SU-DHL-6 (cell line): ENCODE measurements around the gene SCN5A.

Source experiments
- H2AFZ ChIP-seq: fragments of 200-600 bp; sonication (generic); 2 replicates; pipeline ENCODE4 v1.6.1; 2014; ENCODE audit warnings: low read depth, mild to moderate bottlenecking, moderate library complexity, mixed read lengths, antibody characterized with exemption, low read length; ENCODE audit not compliant: severe bottlenecking
- H3F3A ChIP-seq: fragments of 200-600 bp; shearing (Covaris generic); 2 replicates; pipeline ENCODE4 v1.6.0; 2016; ENCODE audit warnings: antibody characterized with exemption, mild to moderate bottlenecking; ENCODE audit not compliant: insufficient read depth
- H3K27ac ChIP-seq: fragments of 200-600 bp; sonication (generic); 2 replicates; pipeline ENCODE4 v1.5.1; 2016; ENCODE audit warnings: low read depth, mild to moderate bottlenecking, low read length, moderate library complexity, mixed read lengths
- H3K27me3 ChIP-seq: fragments of 200-600 bp; sonication (generic), shearing (Covaris generic); 2 replicates; pipeline ENCODE4 v1.6.0; 2014; ENCODE audit warnings: mild to moderate bottlenecking, low read length
- H3K36me3 ChIP-seq: fragments of 200-600 bp; sonication (generic); 2 replicates; pipeline ENCODE4 v1.6.1; 2014; ENCODE audit warnings: mild to moderate bottlenecking, low read length, mixed read lengths
- H3K4me2 ChIP-seq: fragments of 300-600, 200-600 bp; shearing (Covaris generic), sonication (generic); 2 replicates; pipeline ENCODE4 v1.6.0; 2014; ENCODE audit warnings: low read length, low read depth, mild to moderate bottlenecking; ENCODE audit not compliant: poor library complexity, severe bottlenecking
- H3K4me3 ChIP-seq: fragments of 200-600 bp; sonication (generic); 2 replicates; pipeline ENCODE4 v1.5.1; 2014; ENCODE audit warnings: antibody characterized with exemption, low read length, mild to moderate bottlenecking, mixed read lengths; ENCODE audit not compliant: insufficient read depth, poor library complexity, severe bottlenecking
- H3K79me2 ChIP-seq: fragments of 200-600 bp; sonication (generic); 2 replicates; pipeline ENCODE4 v1.6.1; 2014; ENCODE audit warnings: mild to moderate bottlenecking, low read length, moderate library complexity; ENCODE audit not compliant: insufficient read depth
- H3K9ac ChIP-seq: fragments of 200-600 bp; sonication (generic); 2 replicates; pipeline ENCODE4 v1.7.0; 2014; ENCODE audit warnings: mild to moderate bottlenecking, low read length
- H3K9me2 ChIP-seq: fragments of 200-600 bp; sonication (generic); replicated peaks from 2 replicates; pipeline ENCODE4 v1.6.1; 2014; ENCODE audit warnings: low read length; ENCODE audit not compliant: insufficient read depth
- H3K9me3 ChIP-seq: fragments of 200-600 bp; sonication (generic); 2 replicates; pipeline ENCODE4 v1.6.1; 2014; ENCODE audit warnings: low read length, mixed read lengths; ENCODE audit not compliant: insufficient read depth
- H4K20me1 ChIP-seq: fragments of 200-600 bp; sonication (generic); 2 replicates; pipeline ENCODE4 v1.6.1; 2014; ENCODE audit warnings: low read depth, mild to moderate bottlenecking, antibody characterized with exemption, low read length, moderate library complexity, mixed read lengths
- EZH2phosphoT487 ChIP-seq: fragments of 200-600 bp; sonication (generic), shearing (Covaris generic); conservative IDR thresholded peaks from 2 replicates; pipeline ENCODE4 v1.6.1; 2018; ENCODE audit warnings: mild to moderate bottlenecking, antibody characterized with exemption, low read length, moderate library complexity, mixed read lengths
- TF ChIP-seq, protein P1 (sequence below): fragments of 200-600 bp; sonication (generic); IDR thresholded peaks from one replicate; pipeline ENCODE4 v1.5.1; 2017; ENCODE audit warnings: antibody characterized with exemption, mild to moderate bottlenecking, low read length, moderate library complexity; ENCODE audit not compliant: insufficient read depth, poor library complexity, severe bottlenecking

Gene SCN5A

DNA sequence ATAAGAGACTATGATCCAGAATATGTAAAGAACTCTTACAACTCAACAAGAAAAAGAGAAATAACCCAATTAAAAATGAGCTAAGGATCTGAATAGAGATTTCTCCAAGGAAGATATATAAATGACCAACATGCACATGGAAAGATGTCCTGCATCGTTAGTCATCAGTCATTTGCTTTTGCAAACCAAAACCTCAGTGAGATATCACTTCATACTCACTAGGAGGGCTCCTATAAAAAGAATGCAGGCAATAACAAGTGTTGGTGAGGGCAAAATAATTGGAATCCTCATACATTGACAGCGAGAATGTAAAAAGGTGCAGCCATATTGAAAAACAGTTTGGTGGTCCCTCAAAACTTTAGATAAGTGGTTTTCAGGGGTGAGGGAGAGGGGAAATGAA, 96.4 kb downstream of the SCN5A start:
- Histone ChIP-seq H3K9ac (no peak overlapping the region), H3K9me2 (no peaks in the 10 kb centered on the region), H4K20me1 (no peaks in the 10 kb centered on the region), H3K9me3 (no peaks in the 10 kb centered on the region), H3K27me3 (no peaks in the 10 kb centered on the region), H3K4me3 (no peak overlapping the region), H3K79me2 (no peaks in the 10 kb centered on the region), H3K27ac (no peak overlapping the region), H2AFZ (no peak overlapping the region), H3F3A (no peaks in the 10 kb centered on the region), H3K4me2 (no peak overlapping the region), H3K36me3 (no peaks in the 10 kb centered on the region)
- no peak for TF ChIP-seq EZH2phosphoT487
- TF ChIP-seq, protein P1, sequence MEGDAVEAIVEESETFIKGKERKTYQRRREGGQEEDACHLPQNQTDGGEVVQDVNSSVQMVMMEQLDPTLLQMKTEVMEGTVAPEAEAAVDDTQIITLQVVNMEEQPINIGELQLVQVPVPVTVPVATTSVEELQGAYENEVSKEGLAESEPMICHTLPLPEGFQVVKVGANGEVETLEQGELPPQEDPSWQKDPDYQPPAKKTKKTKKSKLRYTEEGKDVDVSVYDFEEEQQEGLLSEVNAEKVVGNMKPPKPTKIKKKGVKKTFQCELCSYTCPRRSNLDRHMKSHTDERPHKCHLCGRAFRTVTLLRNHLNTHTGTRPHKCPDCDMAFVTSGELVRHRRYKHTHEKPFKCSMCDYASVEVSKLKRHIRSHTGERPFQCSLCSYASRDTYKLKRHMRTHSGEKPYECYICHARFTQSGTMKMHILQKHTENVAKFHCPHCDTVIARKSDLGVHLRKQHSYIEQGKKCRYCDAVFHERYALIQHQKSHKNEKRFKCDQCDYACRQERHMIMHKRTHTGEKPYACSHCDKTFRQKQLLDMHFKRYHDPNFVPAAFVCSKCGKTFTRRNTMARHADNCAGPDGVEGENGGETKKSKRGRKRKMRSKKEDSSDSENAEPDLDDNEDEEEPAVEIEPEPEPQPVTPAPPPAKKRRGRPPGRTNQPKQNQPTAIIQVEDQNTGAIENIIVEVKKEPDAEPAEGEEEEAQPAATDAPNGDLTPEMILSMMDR, result no peak

GRCh38 chr3:38552364-38552763, 97.1 kb downstream of the SCN5A start:
- Histone ChIP-seq H3K4me2 (no peak overlapping the region), H3K27ac (no peak overlapping the region), H3K27me3 (no peaks in the 10 kb centered on the region), H3K9ac (no peak overlapping the region), H3F3A (no peaks in the 10 kb centered on the region), H3K9me3 (no peaks in the 10 kb centered on the region), H3K4me3 (no peak overlapping the region), H3K79me2 (no peaks in the 10 kb centered on the region), H2AFZ (no peak overlapping the region), H4K20me1 (no peaks in the 10 kb centered on the region), H3K36me3 (no peaks in the 10 kb centered on the region), H3K9me2 (no peaks in the 10 kb centered on the region)
- TF ChIP-seq, protein P1, result no peak
- no peak for TF ChIP-seq EZH2phosphoT487

DNA sequence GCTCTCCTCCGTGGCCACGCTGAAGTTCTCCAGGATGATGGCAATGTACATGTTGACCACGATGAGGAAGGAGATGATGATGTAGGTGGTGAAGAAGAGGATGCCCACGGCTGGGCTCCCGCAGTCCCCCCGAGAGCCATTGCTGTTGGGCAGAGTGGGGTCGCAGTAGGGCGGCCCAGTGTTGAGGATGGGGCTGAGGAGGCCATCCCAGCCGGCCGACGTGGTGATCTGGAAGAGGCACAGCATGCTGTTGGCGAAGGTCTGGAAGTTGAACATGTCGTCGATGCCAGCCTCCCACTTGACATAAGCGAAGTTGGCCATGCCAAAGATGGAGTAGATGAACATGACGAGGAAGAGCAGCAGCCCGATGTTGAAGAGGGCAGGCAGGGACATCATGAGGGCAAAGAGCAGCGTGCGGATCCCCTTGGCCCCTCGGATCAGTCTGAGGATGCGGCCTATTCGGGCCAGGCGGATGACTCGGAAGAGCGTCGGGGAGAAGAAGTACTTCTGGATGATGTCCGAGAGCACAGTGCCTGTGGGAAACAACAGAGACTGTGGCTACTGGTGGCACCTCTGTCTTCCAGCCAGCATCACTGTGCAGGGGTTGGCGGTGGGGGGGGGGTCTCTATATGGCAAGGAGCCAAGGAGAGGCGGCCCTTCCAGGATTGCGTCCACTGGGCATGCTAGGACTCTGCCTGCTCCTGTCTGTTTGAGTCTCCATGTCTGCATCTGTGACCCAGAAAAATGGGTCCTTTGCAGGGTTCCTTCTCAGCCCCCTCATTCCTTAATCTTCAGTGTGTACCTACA, 98.3 kb downstream of the SCN5A start:
- Histone ChIP-seq H3K79me2 (no peaks in the 10 kb centered on the region), H3K27ac (no peak overlapping the region), H4K20me1 (no peaks in the 10 kb centered on the region), H3K9me2 (no peaks in the 10 kb centered on the region), H2AFZ (no peak overlapping the region), H3K4me3 (no peak overlapping the region), H3K9ac (no peak overlapping the region), H3F3A (no peaks in the 10 kb centered on the region), H3K4me2 (no peak overlapping the region), H3K27me3 (no peaks in the 10 kb centered on the region), H3K36me3 (no peaks in the 10 kb centered on the region), H3K9me3 (no peaks in the 10 kb centered on the region)
- no peak for TF ChIP-seq EZH2phosphoT487
- TF ChIP-seq, protein P1, result no peak
